ENCODE results near the gene INPP4B.

Gene INPP4B

DNA sequence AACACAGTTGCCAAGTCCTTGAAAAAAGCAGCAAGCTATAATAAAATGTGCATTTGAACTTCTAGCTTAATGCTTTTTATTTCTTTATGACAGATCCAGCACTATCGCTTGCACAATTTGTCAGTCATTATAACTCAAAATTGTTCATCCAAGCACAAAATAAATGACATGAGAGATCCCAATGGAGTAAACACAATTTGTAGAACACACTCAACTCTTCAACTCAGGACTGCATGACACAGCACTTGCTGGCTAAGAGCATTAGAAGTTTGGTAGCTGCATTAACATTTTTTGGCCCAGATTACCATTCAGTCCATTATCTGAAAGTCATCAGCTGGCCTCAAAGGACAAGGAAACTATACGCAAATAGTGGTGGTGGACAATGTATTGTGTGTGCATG, 530.1 kb downstream of the INPP4B start:
- Histone ChIP-seq H3K4me3 (ENCODE audit: low read depth, low read length) (no peak overlapping the region), H3K14ac (ENCODE audit: low read length) (no peak overlapping the region), H3K79me2 (ENCODE audit: control insufficient read depth, insufficient read depth, low read length, poor library complexity) (no peaks in the 10 kb centered on the region), H3K27me3 (ENCODE audit: insufficient read depth, low read length) (no peaks in the 10 kb centered on the region), H2BK12ac (ENCODE audit: low read length) (no peak overlapping the region), H3K4me1 (ENCODE audit: control insufficient read depth in 1 of 2, insufficient read depth in 2 of 2, low read length in 2 of 2) (peaks cover 0 to 2% of the 10 kb centered on the region in 2 experiments), H3K9ac (ENCODE audit: low read length) (no peak overlapping the region), H3K27ac (ENCODE audit: low read depth, low read length) (no peak overlapping the region), H3K4ac (ENCODE audit: low read depth, low read length) (no peak overlapping the region), H2BK5ac (ENCODE audit: low read depth, low read length, poor library complexity) (no peak overlapping the region), H4K91ac (ENCODE audit: low read depth, low read length) (no peak overlapping the region), H2BK120ac (ENCODE audit: insufficient read depth, low read length, poor library complexity) (no peak overlapping the region), H3K18ac (ENCODE audit: low read length) (no peak overlapping the region), H3K9me3 (ENCODE audit: insufficient read depth, low read depth, low read length) (no peaks in the 10 kb centered on the region), H3K4me2 (ENCODE audit: low read length) (no peak overlapping the region), H3K36me3 (ENCODE audit: control insufficient read depth in 1 of 2, insufficient read depth in 2 of 2, low read length in 2 of 2) (no peaks in the 10 kb centered on the region), H4K8ac (ENCODE audit: low read depth, low read length) (no peak overlapping the region), H3K79me1 (ENCODE audit: low read length) (no peaks in the 10 kb centered on the region), H4K12ac (ENCODE audit: low read depth, low read length) (no peak overlapping the region), H2AFZ (ENCODE audit: insufficient read depth, low read length, poor library complexity) (no peak overlapping the region), H3K23ac (ENCODE audit: low read length) (no peak overlapping the region), H2AK5ac (ENCODE audit: low read length) (no peak overlapping the region)
- no peak for DNase-seq
- WGBS (ENCODE audit: extremely low coverage, insufficient coverage, insufficient read length): no CpG with 5 or more reads among the region's 2 CpGs

DNA sequence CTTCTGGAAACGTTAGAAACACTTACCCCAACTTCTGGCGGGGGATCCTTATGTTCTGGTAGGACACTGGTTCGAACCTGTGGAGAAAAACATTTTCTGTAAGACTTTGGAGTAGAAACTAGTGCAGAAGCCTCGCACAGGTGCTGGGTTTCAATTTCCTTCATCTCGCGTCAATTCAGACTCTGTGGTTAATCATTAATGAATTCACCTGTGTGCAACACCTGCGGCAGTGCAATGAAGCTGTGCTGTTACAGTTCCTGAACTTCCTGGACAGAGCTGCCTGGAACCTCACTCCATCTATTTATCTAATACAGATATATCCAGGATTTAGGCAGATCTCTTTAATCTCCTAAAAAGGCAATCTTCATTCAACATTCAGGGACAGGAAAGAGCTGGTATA, 531.4 kb downstream of the INPP4B start:
- Histone ChIP-seq H2BK12ac (ENCODE audit: low read length) (no peak overlapping the region), H2BK5ac (ENCODE audit: low read depth, low read length, poor library complexity) (no peak overlapping the region), H4K8ac (ENCODE audit: low read depth, low read length) (no peak overlapping the region), H3K9me3 (ENCODE audit: insufficient read depth, low read depth, low read length) (no peaks in the 10 kb centered on the region), H3K4me1 (ENCODE audit: control insufficient read depth in 1 of 2, insufficient read depth in 2 of 2, low read length in 2 of 2) (peaks cover 0 to 2% of the 10 kb centered on the region in 2 experiments), H3K79me2 (ENCODE audit: control insufficient read depth, insufficient read depth, low read length, poor library complexity) (no peaks in the 10 kb centered on the region), H3K9ac (ENCODE audit: low read length) (no peak overlapping the region), H3K27me3 (ENCODE audit: insufficient read depth, low read length) (no peaks in the 10 kb centered on the region), H3K23ac (ENCODE audit: low read length) (no peak overlapping the region), H3K4me2 (ENCODE audit: low read length) (no peak overlapping the region), H2BK120ac (ENCODE audit: insufficient read depth, low read length, poor library complexity) (no peak overlapping the region), H3K4me3 (ENCODE audit: low read depth, low read length) (no peak overlapping the region), H3K4ac (ENCODE audit: low read depth, low read length) (no peak overlapping the region), H3K36me3 (ENCODE audit: control insufficient read depth in 1 of 2, insufficient read depth in 2 of 2, low read length in 2 of 2) (no peaks in the 10 kb centered on the region), H3K79me1 (ENCODE audit: low read length) (no peaks in the 10 kb centered on the region), H2AK5ac (ENCODE audit: low read length) (no peak overlapping the region), H2AFZ (ENCODE audit: insufficient read depth, low read length, poor library complexity) (no peak overlapping the region), H4K12ac (ENCODE audit: low read depth, low read length) (no peak overlapping the region), H3K14ac (ENCODE audit: low read length) (no peak overlapping the region), H4K91ac (ENCODE audit: low read depth, low read length) (no peak overlapping the region), H3K27ac (ENCODE audit: low read depth, low read length) (no peak overlapping the region), H3K18ac (ENCODE audit: low read length) (no peak overlapping the region)
- no peak for DNase-seq
- no CpG with 5 or more reads among the region's 7 CpGs for WGBS (ENCODE audit: extremely low coverage, insufficient coverage, insufficient read length)

DNA sequence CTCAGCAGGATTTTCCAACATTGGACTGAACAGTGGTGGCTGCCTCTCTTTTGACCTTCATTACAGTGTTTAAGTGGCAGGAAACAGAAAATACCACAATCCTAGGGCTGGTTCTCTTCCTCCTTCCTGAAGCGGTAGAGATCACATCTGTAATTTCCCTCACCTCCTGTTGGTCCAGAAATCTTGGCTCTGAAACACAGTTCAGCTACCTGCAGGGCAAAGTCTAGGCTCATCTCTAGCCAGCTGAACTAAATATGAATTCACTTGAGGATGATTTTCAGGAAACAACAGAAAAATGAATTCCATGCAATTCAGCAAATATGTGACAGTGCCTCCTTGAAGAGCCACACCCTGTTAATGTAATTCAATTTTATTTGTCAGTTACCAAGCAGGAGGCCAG, 531.9 kb downstream of the INPP4B start:
- H3K18ac ChIP-seq (ENCODE audit: low read length): no peak overlapping the region
- H3K14ac ChIP-seq (ENCODE audit: low read length): no peak overlapping the region
- H3K4me1 ChIP-seq (ENCODE audit: control insufficient read depth in 1 of 2, insufficient read depth in 2 of 2, low read length in 2 of 2): peaks cover 0 to 2% of the 10 kb centered on the region in 2 experiments
- H2BK12ac ChIP-seq (ENCODE audit: low read length): no peak overlapping the region
- no peak overlapping the region for H3K23ac ChIP-seq (ENCODE audit: low read length)
- H4K91ac ChIP-seq (ENCODE audit: low read depth, low read length): no peak overlapping the region
- H2AFZ ChIP-seq (ENCODE audit: insufficient read depth, low read length, poor library complexity): no peak overlapping the region
- no peak for DNase-seq
- no peaks in the 10 kb centered on the region for H3K27me3 ChIP-seq (ENCODE audit: insufficient read depth, low read length)
- no peak overlapping the region for H2BK5ac ChIP-seq (ENCODE audit: low read depth, low read length, poor library complexity)
- H3K79me1 ChIP-seq (ENCODE audit: low read length): no peaks in the 10 kb centered on the region
- no peak overlapping the region for H3K4me2 ChIP-seq (ENCODE audit: low read length)
- H3K36me3 ChIP-seq (ENCODE audit: control insufficient read depth in 1 of 2, insufficient read depth in 2 of 2, low read length in 2 of 2): no peaks in the 10 kb centered on the region
- H3K9ac ChIP-seq (ENCODE audit: low read length): no peak overlapping the region
- H2BK120ac ChIP-seq (ENCODE audit: insufficient read depth, low read length, poor library complexity): no peak overlapping the region
- no peaks in the 10 kb centered on the region for H3K79me2 ChIP-seq (ENCODE audit: control insufficient read depth, insufficient read depth, low read length, poor library complexity)
- H3K27ac ChIP-seq (ENCODE audit: low read depth, low read length): no peak overlapping the region
- no peak overlapping the region for H4K12ac ChIP-seq (ENCODE audit: low read depth, low read length)
- no peak overlapping the region for H3K4ac ChIP-seq (ENCODE audit: low read depth, low read length)
- no peaks in the 10 kb centered on the region for H3K9me3 ChIP-seq (ENCODE audit: insufficient read depth, low read depth, low read length)
- no CpG with 5 or more reads among the region's 1 CpG for WGBS (ENCODE audit: extremely low coverage, insufficient coverage, insufficient read length)
- no peak overlapping the region for H3K4me3 ChIP-seq (ENCODE audit: low read depth, low read length)
- H4K8ac ChIP-seq (ENCODE audit: low read depth, low read length): no peak overlapping the region
- H2AK5ac ChIP-seq (ENCODE audit: low read length): no peak overlapping the region

DNA sequence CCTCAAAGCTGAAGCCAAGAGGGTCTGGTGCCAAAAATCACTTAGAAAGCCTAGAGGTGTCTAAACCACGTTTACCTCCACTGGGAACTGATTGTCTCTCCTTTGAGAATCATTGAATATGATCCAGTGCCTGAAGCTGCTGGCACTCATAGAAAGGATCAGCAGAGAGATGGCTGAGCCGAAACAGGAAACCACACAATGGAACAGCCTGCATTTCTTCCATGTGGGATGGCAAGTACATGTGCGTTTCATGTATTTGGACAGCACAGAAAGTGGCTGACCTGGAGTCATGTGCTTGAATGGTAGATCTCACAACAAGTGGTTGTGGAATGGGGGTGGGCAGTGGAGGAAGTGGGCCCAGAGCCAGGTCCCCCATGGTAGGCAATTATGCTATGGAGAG, 533.7 kb downstream of the INPP4B start:
- H3K23ac ChIP-seq (ENCODE audit: low read length): no peak overlapping the region
- H3K9me3 ChIP-seq (ENCODE audit: insufficient read depth, low read depth, low read length): no peaks in the 10 kb centered on the region
- H4K12ac ChIP-seq (ENCODE audit: low read depth, low read length): no peak overlapping the region
- H4K8ac ChIP-seq (ENCODE audit: low read depth, low read length): no peak overlapping the region
- WGBS (ENCODE audit: extremely low coverage, insufficient coverage, insufficient read length): no CpG with 5 or more reads among the region's 3 CpGs
- H3K27me3 ChIP-seq (ENCODE audit: insufficient read depth, low read length): no peaks in the 10 kb centered on the region
- no peaks in the 10 kb centered on the region for H3K79me2 ChIP-seq (ENCODE audit: control insufficient read depth, insufficient read depth, low read length, poor library complexity)
- H2BK12ac ChIP-seq (ENCODE audit: low read length): no peak overlapping the region
- H2AFZ ChIP-seq (ENCODE audit: insufficient read depth, low read length, poor library complexity): no peak overlapping the region
- no peak overlapping the region for H3K18ac ChIP-seq (ENCODE audit: low read length)
- H3K4me3 ChIP-seq (ENCODE audit: low read depth, low read length): no peak overlapping the region
- no peak overlapping the region for H3K4ac ChIP-seq (ENCODE audit: low read depth, low read length)
- H2BK120ac ChIP-seq (ENCODE audit: insufficient read depth, low read length, poor library complexity): no peak overlapping the region
- no peak overlapping the region for H3K14ac ChIP-seq (ENCODE audit: low read length)
- no peak overlapping the region for H3K4me2 ChIP-seq (ENCODE audit: low read length)
- no peak overlapping the region for H3K9ac ChIP-seq (ENCODE audit: low read length)
- H3K27ac ChIP-seq (ENCODE audit: low read depth, low read length): no peak overlapping the region
- H3K79me1 ChIP-seq (ENCODE audit: low read length): no peaks in the 10 kb centered on the region
- H3K4me1 ChIP-seq (ENCODE audit: control insufficient read depth in 1 of 2, insufficient read depth in 2 of 2, low read length in 2 of 2): peaks cover 0 to 2% of the 10 kb centered on the region in 2 experiments
- H3K36me3 ChIP-seq (ENCODE audit: control insufficient read depth in 1 of 2, insufficient read depth in 2 of 2, low read length in 2 of 2): no peaks in the 10 kb centered on the region
- no peak for DNase-seq
- no peak overlapping the region for H2BK5ac ChIP-seq (ENCODE audit: low read depth, low read length, poor library complexity)
- no peak overlapping the region for H2AK5ac ChIP-seq (ENCODE audit: low read length)
- H4K91ac ChIP-seq (ENCODE audit: low read depth, low read length): no peak overlapping the region
